ENCODE data around the gene UNC119. TPM values are rescaled to one million over a fixed set of nuclear protein-coding genes. Genes with fewer than 3 reads are reported as not detected.

Gene UNC119
- total RNA-seq, 3 donors from 2014 or later: 20.5 to 32.3 (median 23.2) TPM

DNA sequence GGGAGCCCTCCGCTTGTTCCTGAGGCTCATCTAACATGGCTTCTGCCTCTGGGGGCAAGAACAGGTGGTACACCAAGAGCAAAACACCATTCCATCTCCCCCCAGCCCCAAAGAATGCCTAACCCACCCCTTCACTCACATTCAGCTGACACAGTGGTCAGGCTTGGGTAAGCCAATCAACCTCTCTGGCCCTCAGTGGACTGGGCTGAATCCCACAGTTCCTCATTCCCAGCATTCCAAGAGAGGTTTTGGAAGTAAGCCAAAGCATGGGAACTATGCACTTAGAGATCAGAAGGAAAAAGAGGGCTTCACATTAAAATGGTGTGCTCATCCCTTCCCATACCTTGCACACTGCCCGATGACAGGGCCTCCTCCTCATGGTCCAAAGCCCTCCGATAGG lies 11.1 kb upstream of the UNC119 start:
- TF ChIP-seq, protein P1, sequence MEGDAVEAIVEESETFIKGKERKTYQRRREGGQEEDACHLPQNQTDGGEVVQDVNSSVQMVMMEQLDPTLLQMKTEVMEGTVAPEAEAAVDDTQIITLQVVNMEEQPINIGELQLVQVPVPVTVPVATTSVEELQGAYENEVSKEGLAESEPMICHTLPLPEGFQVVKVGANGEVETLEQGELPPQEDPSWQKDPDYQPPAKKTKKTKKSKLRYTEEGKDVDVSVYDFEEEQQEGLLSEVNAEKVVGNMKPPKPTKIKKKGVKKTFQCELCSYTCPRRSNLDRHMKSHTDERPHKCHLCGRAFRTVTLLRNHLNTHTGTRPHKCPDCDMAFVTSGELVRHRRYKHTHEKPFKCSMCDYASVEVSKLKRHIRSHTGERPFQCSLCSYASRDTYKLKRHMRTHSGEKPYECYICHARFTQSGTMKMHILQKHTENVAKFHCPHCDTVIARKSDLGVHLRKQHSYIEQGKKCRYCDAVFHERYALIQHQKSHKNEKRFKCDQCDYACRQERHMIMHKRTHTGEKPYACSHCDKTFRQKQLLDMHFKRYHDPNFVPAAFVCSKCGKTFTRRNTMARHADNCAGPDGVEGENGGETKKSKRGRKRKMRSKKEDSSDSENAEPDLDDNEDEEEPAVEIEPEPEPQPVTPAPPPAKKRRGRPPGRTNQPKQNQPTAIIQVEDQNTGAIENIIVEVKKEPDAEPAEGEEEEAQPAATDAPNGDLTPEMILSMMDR (IDR thresholded peaks at IDR 0.05): no peak
- ATAC-seq (no peak), DNase-seq (no peak)
- intact Hi-C loops (cut with DNase I, micrococcal nuclease): no loop called here
- no peaks in the 10 kb centered on the region for H3K4me1 ChIP-seq (ENCODE audit: low read depth)
- no peaks in the 10 kb centered on the region for H3K9me3 ChIP-seq
- no peak overlapping the region for H3K4me3 ChIP-seq
- peaks cover 4% of the 10 kb centered on the region for H3K36me3 ChIP-seq (ENCODE audit: low read depth)

DNA sequence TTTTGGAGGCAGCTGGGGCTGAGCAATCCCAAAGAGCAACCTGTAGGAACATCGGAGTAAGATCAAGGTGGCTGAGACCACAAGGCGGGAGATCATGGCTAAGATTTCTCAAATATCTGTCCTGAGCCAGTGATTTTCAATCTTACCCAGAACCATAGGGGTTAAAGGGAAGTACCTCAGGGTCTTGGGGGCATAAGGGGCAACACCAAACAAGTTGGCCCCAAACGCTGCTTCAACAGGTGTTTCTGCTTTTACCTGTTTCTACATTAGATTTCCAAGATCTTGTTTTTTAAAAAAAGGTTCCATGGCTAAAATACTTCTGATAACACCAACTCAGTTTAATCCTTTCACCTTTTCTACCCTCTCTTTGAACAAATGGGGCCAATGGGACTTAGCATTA lies 2.6 kb upstream of the UNC119 start:
- Histone ChIP-seq H3K9me3 (no peaks in the 10 kb centered on the region), H3K4me3 (no peak overlapping the region), H3K36me3 (ENCODE audit: low read depth) (peaks cover 7% of the 10 kb centered on the region), H3K4me1 (ENCODE audit: low read depth) (peaks cover 6% of the 10 kb centered on the region)
- DNase-seq: no peak
- no peak for ATAC-seq
- intact Hi-C loops (cut with DNase I, micrococcal nuclease): no loop called here
- TF ChIP-seq, protein P1 (IDR thresholded peaks at IDR 0.05): no peak

DNA sequence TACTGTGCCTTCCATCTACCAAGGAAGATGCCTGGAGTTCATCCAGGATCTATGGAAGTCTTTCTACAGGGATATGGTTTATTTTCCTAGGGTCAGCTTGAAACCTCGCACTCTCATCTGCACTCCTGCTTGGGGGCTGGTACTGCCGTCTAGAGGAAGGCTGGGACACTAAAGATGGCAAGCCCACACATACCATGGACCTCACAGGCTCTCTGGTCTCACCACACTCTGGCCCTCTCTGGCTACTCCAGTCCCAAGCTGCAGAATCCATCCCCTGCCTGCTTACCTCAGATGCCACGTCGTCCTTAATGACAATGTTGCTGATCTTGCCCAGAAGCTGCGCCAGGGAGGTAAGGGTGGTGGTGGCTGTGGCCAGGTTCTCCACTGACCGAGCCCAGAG lies 2.1 kb upstream of the UNC119 start:
- TF ChIP-seq, protein P1 (IDR thresholded peaks at IDR 0.05): no peak
- Histone ChIP-seq H3K9me3 (no peaks in the 10 kb centered on the region), H3K4me3 (no peak overlapping the region), H3K4me1 (ENCODE audit: low read depth) (peaks cover 8% of the 10 kb centered on the region), H3K36me3 (ENCODE audit: low read depth) (peaks cover 7% of the 10 kb centered on the region)
- ATAC-seq: no peak
- intact Hi-C loops (cut with DNase I, micrococcal nuclease): no loop called here
- DNase-seq: peak in 1 of 3 donors; percentile 35

DNA sequence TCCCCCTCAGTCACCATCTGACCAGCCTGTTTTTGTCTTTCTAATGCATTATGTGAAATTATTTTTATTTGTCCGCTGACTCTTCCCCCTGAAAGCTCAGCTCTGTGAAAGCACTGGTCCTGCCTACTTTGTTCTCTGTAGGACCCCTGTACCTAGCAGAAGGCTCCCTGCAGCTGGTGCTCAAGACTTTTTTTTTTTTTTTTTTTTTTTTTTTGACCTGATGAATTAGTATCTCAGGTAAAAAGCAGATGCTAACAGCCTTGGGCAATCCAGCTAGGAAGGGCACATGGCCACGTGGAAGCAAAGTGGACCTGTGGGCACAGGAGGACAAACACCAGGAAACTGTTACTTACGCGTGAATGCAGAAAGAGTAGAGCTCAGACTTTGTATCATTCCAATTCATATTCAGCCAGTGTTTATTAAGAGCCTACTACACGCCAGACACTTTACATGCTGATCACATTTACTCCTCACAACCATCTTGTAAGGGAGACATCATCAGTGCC lies 629 bp upstream of the UNC119 start:
- DNase-seq: no peak
- Histone ChIP-seq H3K4me1 (ENCODE audit: low read depth) (peaks cover 14% of the 10 kb centered on the region), H3K36me3 (ENCODE audit: low read depth) (peaks cover 7% of the 10 kb centered on the region), H3K9me3 (no peaks in the 10 kb centered on the region), H3K4me3 (no peak overlapping the region)
- intact Hi-C loops (cut with DNase I, micrococcal nuclease): no loop called here
- ATAC-seq: no peak
- TF ChIP-seq, protein P1 (IDR thresholded peaks at IDR 0.05): no peak

DNA sequence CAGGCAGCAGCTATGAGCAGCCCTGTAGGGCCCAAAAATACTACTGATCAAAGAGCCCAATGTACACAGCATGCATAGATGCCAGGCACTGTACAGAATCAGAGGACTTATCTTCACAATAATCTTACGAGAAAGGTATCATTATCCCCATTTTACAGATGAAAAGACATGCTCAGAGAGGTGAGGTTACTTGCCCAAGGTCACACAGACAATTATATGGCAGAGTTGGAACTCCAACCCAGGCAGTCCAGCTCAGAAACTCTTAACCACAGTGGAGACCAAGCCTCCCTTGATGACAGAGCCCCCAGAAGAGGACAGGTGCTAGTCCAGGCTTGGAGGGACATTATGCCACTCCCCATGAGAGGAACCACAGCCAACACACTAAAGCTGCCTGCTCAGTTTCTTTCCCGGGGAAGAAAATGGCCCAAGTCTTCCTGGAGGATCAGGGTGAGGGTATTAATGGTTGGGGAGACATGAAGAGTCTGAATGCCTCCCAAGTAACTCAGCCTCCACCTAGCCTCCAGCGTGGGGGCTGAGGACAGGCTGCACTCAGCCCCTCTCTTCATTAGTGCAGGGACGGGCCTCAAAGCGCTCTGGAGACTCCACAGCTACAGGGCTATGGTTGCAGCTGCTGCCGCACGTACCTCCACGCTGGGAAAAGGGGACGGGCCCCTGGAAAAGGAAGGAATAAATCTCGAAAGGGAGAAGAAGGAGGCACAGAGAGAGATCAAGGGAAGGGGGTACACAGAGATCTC lies 826 bp downstream of the UNC119 start:
- TF ChIP-seq, protein P1 (IDR thresholded peaks at IDR 0.05): no peak
- Histone ChIP-seq H3K36me3 (ENCODE audit: low read depth) (peaks cover 7% of the 10 kb centered on the region), H3K4me3 (peak overlapping the region; percentile 68), H3K9me3 (no peaks in the 10 kb centered on the region), H3K4me1 (ENCODE audit: low read depth) (peaks cover 14% of the 10 kb centered on the region)
- peak; percentile 31 for ATAC-seq
- intact Hi-C loops (cut with DNase I, micrococcal nuclease): no loop called here
- peak in 1 of 3 donors; percentile 48 for DNase-seq

All from mucosa of descending colon (tissue), 3 donors.